Type B pancreatic cell (in vitro differentiated cells): ENCODE results near the gene FAM53C. TPM values are rescaled to one million over a fixed set of nuclear protein-coding genes. Genes with fewer than 3 reads are reported as not detected.
"Not testable (repeated sequence)": the region's sequence is repeated elsewhere in the genome, so short reads cannot be mapped to it uniquely, and the experiment has no call there.

Experiments used
- DNase-seq: peaks from one replicate; pipeline ENCODE4 v3.0.0; 2021; ENCODE audit warnings: mixed read lengths; ENCODE audit not compliant: unreplicated experiment; ENCODE audit errors: extremely low spot score
- H3K27ac Mint-ChIP-seq: 2 replicates; pipeline ENCODE4 v1.8.0; 2021; ENCODE audit warnings: mild to moderate bottlenecking, mixed read lengths
- H3K27me3 Mint-ChIP-seq: 2 replicates; pipeline ENCODE4 v1.8.0; 2021; ENCODE audit warnings: mixed read lengths
- H3K36me3 Mint-ChIP-seq: 2 replicates; pipeline ENCODE4 v1.8.0; 2021; ENCODE audit warnings: mixed read lengths
- H3K4me1 Mint-ChIP-seq: one replicate; pipeline ENCODE4 v1.8.0; 2021; ENCODE audit warnings: mixed read lengths; ENCODE audit not compliant: unreplicated experiment
- H3K4me3 Mint-ChIP-seq: 2 replicates; pipeline ENCODE4 v1.8.0; 2021; ENCODE audit warnings: mild to moderate bottlenecking, mixed read lengths
- H3K9me3 Mint-ChIP-seq: 2 replicates; pipeline ENCODE4 v1.8.0; 2021; ENCODE audit warnings: mixed read lengths
- CTCF ChIP-seq: fragments of 200-600 bp; sonication (generic); conservative IDR thresholded peaks from 2 replicates; pipeline ENCODE4 v1.5.0; 2021; ENCODE audit warnings: antibody characterized with exemption, mild to moderate bottlenecking
- total RNA-seq: library from RNA; stranded (reverse); gene quantifications from 2 replicates; pipeline ENCODE4 v1.2.1, GENCODE V29; 2021; ENCODE audit warnings: low replicate concordance

The FAM53C gene
- total RNA-seq, 1 donor from 2014 or later, result 56.4 TPM

DNA sequence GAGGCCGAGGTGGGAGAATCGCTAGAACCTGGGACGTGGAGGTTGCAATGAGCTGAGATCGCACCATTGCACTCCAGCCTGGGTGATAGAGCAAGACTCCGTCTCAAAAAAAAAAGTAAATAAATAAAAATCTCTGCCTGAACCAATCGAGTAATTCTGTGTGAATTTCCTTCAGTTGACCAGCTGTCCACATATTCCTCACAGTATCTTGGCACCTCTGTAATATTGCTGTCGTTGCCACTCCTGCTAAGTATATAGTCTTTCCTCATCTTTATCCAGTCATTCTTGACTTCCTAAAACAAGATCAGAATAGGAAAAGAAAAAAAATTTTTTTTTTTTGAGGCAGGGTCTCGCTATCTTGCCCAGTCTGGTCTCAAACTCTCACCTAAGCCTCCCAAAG lies 44.3 kb downstream of the FAM53C start:
- DNase-seq, result no peak
- H3K27ac Mint-ChIP-seq, result no peak overlapping the region
- no peaks in the 10 kb centered on the region for H3K27me3 Mint-ChIP-seq
- H3K4me3 Mint-ChIP-seq, result no peak overlapping the region
- no peak for TF ChIP-seq CTCF
- no peaks in the 10 kb centered on the region for H3K9me3 Mint-ChIP-seq
- peaks cover 38% of the 10 kb centered on the region for H3K36me3 Mint-ChIP-seq
- H3K4me1 Mint-ChIP-seq, result no peaks in the 10 kb centered on the region

DNA sequence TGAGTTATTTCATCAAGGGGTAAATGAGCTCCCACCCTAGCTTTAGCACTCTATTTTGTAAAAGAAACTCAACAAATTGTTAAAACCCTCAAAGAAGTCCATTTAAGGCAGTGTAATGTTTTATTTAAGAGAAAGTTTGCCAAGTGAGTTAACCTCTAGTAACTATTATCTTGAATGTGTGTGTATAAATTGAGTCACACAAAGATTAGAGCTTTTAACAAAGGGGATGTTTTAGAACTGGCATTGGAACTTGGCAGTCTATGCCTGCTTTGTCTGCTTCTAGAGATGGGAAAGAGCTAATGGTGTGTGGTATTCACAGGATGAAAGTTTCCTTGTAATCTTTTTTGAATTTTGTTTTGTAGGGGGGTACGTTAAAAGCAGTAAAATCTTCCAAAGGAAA lies 47.6 kb downstream of the FAM53C start:
- no peaks in the 10 kb centered on the region for H3K9me3 Mint-ChIP-seq
- no peak for TF ChIP-seq CTCF
- no peak overlapping the region for H3K4me3 Mint-ChIP-seq
- peaks cover 28% of the 10 kb centered on the region for H3K36me3 Mint-ChIP-seq
- H3K4me1 Mint-ChIP-seq, result no peaks in the 10 kb centered on the region
- H3K27me3 Mint-ChIP-seq, result no peaks in the 10 kb centered on the region
- DNase-seq, result no peak
- H3K27ac Mint-ChIP-seq, result no peak overlapping the region

DNA sequence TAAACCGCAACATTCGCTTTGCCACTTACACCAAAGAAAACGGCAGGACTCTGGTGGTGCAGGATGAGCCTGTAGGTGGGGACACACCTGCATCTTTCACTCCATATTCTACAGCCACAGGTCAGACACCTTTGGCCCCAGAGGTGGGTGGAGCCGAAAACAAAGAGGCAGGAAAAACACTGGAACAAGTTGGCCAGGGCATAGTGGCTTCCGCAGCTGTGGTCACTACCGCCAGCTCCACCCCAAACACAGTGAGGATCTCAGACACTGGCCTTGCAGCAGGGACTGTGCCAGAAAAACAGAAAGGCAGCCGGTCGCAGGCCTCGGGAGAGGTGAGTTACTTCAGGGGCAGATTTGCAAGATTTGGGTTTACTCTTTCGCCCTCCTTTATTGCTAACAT lies 48.2 kb downstream of the FAM53C start:
- no peak overlapping the region for H3K27ac Mint-ChIP-seq
- peaks cover 30% of the 10 kb centered on the region for H3K36me3 Mint-ChIP-seq
- H3K9me3 Mint-ChIP-seq, result no peaks in the 10 kb centered on the region
- no peak for TF ChIP-seq CTCF
- no peaks in the 10 kb centered on the region for H3K4me1 Mint-ChIP-seq
- H3K27me3 Mint-ChIP-seq, result no peaks in the 10 kb centered on the region
- no peak overlapping the region for H3K4me3 Mint-ChIP-seq
- no peak for DNase-seq

DNA sequence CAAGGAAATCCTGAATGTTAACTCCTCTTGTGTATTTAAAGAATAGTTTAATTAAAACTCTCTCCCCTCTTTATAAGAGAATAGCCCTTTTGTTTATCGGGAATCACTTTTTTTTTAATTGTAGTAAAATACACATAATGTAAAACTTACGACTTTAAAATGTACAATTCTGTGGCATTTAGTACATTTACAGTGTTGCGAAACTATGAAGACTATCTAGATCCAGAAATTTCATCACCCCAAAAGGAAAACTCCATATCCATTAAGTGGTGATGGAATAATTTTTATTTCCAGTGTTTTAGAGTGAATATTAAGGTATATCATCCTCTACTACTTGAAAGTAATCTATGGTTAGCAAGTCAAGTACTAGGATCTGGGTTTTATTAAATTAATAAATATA lies 51.3 kb downstream of the FAM53C start:
- H3K9me3 Mint-ChIP-seq, result no peaks in the 10 kb centered on the region
- no peaks in the 10 kb centered on the region for H3K4me1 Mint-ChIP-seq
- TF ChIP-seq CTCF, result no peak
- no peak overlapping the region for H3K4me3 Mint-ChIP-seq
- no peak for DNase-seq
- no peaks in the 10 kb centered on the region for H3K27me3 Mint-ChIP-seq
- no peak overlapping the region for H3K27ac Mint-ChIP-seq
- peaks cover 22% of the 10 kb centered on the region for H3K36me3 Mint-ChIP-seq

DNA sequence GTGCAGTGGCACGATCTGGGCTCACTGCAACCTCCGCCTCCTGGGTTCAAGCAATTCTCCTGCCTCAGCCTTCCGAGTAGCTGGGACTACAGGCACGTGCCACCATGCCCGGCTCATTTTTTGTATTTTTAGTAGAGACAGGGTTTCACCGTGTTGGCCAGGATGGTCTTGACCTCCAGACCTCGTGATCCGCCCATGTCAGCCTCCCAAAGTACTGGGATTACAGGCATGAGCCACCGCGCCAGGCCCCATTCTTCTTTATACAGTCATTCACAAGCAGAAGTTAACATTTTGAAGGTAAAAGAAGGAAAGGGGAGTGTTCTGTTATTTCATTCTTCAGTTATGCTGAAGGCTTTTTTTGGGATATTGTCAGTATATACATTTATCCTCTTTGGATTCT lies 51.8 kb downstream of the FAM53C start:
- peaks cover 28% of the 10 kb centered on the region for H3K36me3 Mint-ChIP-seq
- not testable (repeated sequence) for H3K9me3 Mint-ChIP-seq, H3K4me1 Mint-ChIP-seq, H3K27me3 Mint-ChIP-seq, DNase-seq, H3K27ac Mint-ChIP-seq, H3K4me3 Mint-ChIP-seq

- DNase-seq, result no peak
- Mint-ChIP-seq H3K4me3 (no peak overlapping the region), H3K27me3 (no peaks in the 10 kb centered on the region), H3K9me3 (no peaks in the 10 kb centered on the region), H3K27ac (no peak overlapping the region), H3K4me1 (no peaks in the 10 kb centered on the region), H3K36me3 (peaks cover 26% of the 10 kb centered on the region)
- no peak for TF ChIP-seq CTCF
These were observed 53.9 kb downstream of the FAM53C start for GRCh38 chr5:138391859-138392386.

Other genes starting within 250 kb of the FAM53C start
- 4.3 and 7.8 TPM in 2 replicates for gene NME5, start 198.8 kb upstream of the FAM53C start, total RNA-seq
- 77.8 and 138 TPM in 2 replicates for gene BRD8, start 159.6 kb upstream of the FAM53C start, total RNA-seq
- gene KIF20A, start 159.2 kb upstream of the FAM53C start, total RNA-seq, result 20.5 and 61.0 TPM in 2 replicates
- gene CDC23, start 124.9 kb upstream of the FAM53C start, total RNA-seq, result 40.2 and 41.6 TPM in 2 replicates
- gene GFRA3, start 63.6 kb upstream of the FAM53C start, total RNA-seq, result 1.8 TPM in 2 replicates
- gene CDC25C, start 6.5 kb upstream of the FAM53C start, total RNA-seq, result 4.1 and 17.2 TPM in 2 replicates
- 88.8 and 97.7 TPM in 2 replicates for gene KDM3B, start 14.4 kb downstream of the FAM53C start, total RNA-seq
- gene REEP2, start 100.8 kb downstream of the FAM53C start, total RNA-seq, result 7.8 and 31.0 TPM in 2 replicates
- 64.4 and 283 TPM in 2 replicates for gene EGR1, start 127.2 kb downstream of the FAM53C start, total RNA-seq
- 80.0 and 94.8 TPM in 2 replicates for gene ETF1, start 205.0 kb downstream of the FAM53C start, total RNA-seq
- 238 and 252 TPM in 2 replicates for gene HSPA9, start 237.1 kb downstream of the FAM53C start, total RNA-seq